K562 (cell line): ENCODE results near the gene EIF1. TPM values are rescaled to one million over a fixed set of nuclear protein-coding genes. Genes with fewer than 3 reads are reported as not detected.
A peak's percentile ranks its signal among the peaks of the same experiment; 100 is the strongest.

Source experiments
- ARID1B ChIP-seq: fragments of 450-650 bp; IDR thresholded peaks from 2 replicates; pipeline ENCODE4 v1.6.1; 2016; ENCODE audit warnings: antibody characterized with exemption, mild to moderate bottlenecking, inconsistent platforms
- BRCA1 ChIP-seq, 2 experiments: fragments of 450-650 bp in 1 of 2; sonication (generic) in 1 of 2; formaldehyde crosslinking in 1 of 2; IDR thresholded peaks; 2 replicates each; pipeline versions ENCODE4 v1.5.0 to v1.6.1; 2017 to 2020; ENCODE audit warnings: mild to moderate bottlenecking in 1 of 2, missing genetic modification reagents in 1 of 2
- CCNT2 ChIP-seq: IDR thresholded peaks from 2 replicates; pipeline ENCODE4 v1.6.1; 2011; ENCODE audit warnings: borderline replicate concordance, low read depth, mild to moderate bottlenecking, moderate library complexity, mixed read lengths, low read length; ENCODE audit not compliant: insufficient read length; ENCODE audit errors: extremely low read depth
- FIP1L1 ChIP-seq: fragments of 200-400 bp; formaldehyde crosslinking; IDR thresholded peaks from 2 replicates; pipeline ENCODE4 v1.6.1; 2018; ENCODE audit warnings: mild to moderate bottlenecking, low read depth, low read length; ENCODE audit not compliant: poor library complexity, severe bottlenecking
- FOXA1 ChIP-seq: fragments of 450-650 bp; IDR thresholded peaks from 2 replicates; pipeline ENCODE4 v1.6.1; 2016; ENCODE audit warnings: mild to moderate bottlenecking, borderline replicate concordance
- HNRNPK ChIP-seq: fragments of 200-400 bp; formaldehyde crosslinking; IDR thresholded peaks from one replicate; pipeline ENCODE4 v1.6.1; 2018; ENCODE audit warnings: mild to moderate bottlenecking, low read depth, low read length; ENCODE audit not compliant: poor library complexity, severe bottlenecking
- KAT2B ChIP-seq: IDR thresholded peaks from one replicate; pipeline ENCODE4 v1.6.1; 2012; ENCODE audit warnings: low read depth, mild to moderate bottlenecking, control low read depth, inconsistent platforms, low read length, moderate library complexity
- KLF10 ChIP-seq: fragments of 250-450 bp; sonication (Bioruptor Pico); IDR thresholded peaks from 2 replicates; pipeline ENCODE4 v1.6.1; 2021; ENCODE audit warnings: matching md5 sums
- MAZ ChIP-seq, 2 experiments: fragments of 450-650 bp in 1 of 2; sonication (generic) in 1 of 2; formaldehyde crosslinking; IDR thresholded peaks in 1 of 2; conservative IDR thresholded peaks in 1 of 2; 2 replicates each; pipeline versions ENCODE4 v1.4.0 to v1.5.0; 2020; ENCODE audit warnings: mild to moderate bottlenecking in 1 of 2, missing genetic modification reagents in 1 of 2
- MEF2D ChIP-seq: conservative IDR thresholded peaks from 2 replicates; pipeline ENCODE4 v1.6.1; 2016; ENCODE audit warnings: low read depth, missing genetic modification characterization, missing compliant biosample characterization
- NFE2L1 ChIP-seq: fragments of 450-650 bp; IDR thresholded peaks from 2 replicates; pipeline ENCODE4 v1.6.1; 2016; ENCODE audit warnings: missing genetic modification characterization, low read depth, mild to moderate bottlenecking, missing compliant biosample characterization, moderate library complexity, borderline replicate concordance
- NR2F6 ChIP-seq: fragments of 450-650 bp; formaldehyde crosslinking; IDR thresholded peaks from 2 replicates; pipeline ENCODE4 v1.4.0; 2020; ENCODE audit warnings: mild to moderate bottlenecking
- PATZ1 ChIP-seq: fragments of 250-450 bp; sonication (Bioruptor Pico); IDR thresholded peaks from 2 replicates; pipeline ENCODE4 v1.5.0; 2020; ENCODE audit warnings: mild to moderate bottlenecking, borderline replicate concordance
- PCBP1 ChIP-seq: fragments of 200-400 bp; formaldehyde crosslinking; IDR thresholded peaks from 2 replicates; pipeline ENCODE4 v1.6.1; 2018; ENCODE audit warnings: mild to moderate bottlenecking, low read depth, low read length; ENCODE audit not compliant: poor library complexity, severe bottlenecking
- RFX5 ChIP-seq: IDR thresholded peaks from 2 replicates; pipeline ENCODE4 v1.6.1; 2011; ENCODE audit warnings: low read depth, mild to moderate bottlenecking, improper control_type of control experiment, low read length
- THAP7 ChIP-seq: fragments of 250-450 bp; sonication (Bioruptor Pico); IDR thresholded peaks from 2 replicates; pipeline ENCODE4 v1.5.0; 2021
- ZMIZ1 ChIP-seq, 2 experiments: fragments of 150-350 bp in 1 of 2; IDR thresholded peaks; 2 replicates each; pipeline ENCODE4 v1.6.1; 2012 to 2016; ENCODE audit warnings: low read depth in 2 of 2, low read length in 2 of 2, mild to moderate bottlenecking in 1 of 2, moderate library complexity in 1 of 2
- ZNF133 ChIP-seq: fragments of 250-450 bp; sonication (Bioruptor Pico); IDR thresholded peaks from 2 replicates; pipeline ENCODE4 v1.4.0; 2020; ENCODE audit warnings: mild to moderate bottlenecking
- ZNF3 ChIP-seq: fragments of 250-450 bp; sonication (Bioruptor Pico); IDR thresholded peaks from 2 replicates; pipeline ENCODE4 v1.5.0; 2021; ENCODE audit warnings: mild to moderate bottlenecking, moderate library complexity
- ZNF311 ChIP-seq: fragments of 250-450 bp; sonication (Bioruptor Pico); IDR thresholded peaks from 2 replicates; pipeline ENCODE4 v1.4.0; 2020; ENCODE audit warnings: mild to moderate bottlenecking, moderate library complexity
- ZNF764 ChIP-seq: fragments of 250-450 bp; sonication (Bioruptor Pico); IDR thresholded peaks from 2 replicates; pipeline ENCODE4 v1.4.0; 2020; ENCODE audit warnings: low read depth, mild to moderate bottlenecking, moderate library complexity
- ZNF780A ChIP-seq: fragments of 250-450 bp; sonication (Bioruptor Pico); IDR thresholded peaks from 2 replicates; pipeline ENCODE4 v1.5.0; 2021; ENCODE audit warnings: mild to moderate bottlenecking
- ZSCAN29 ChIP-seq: fragments of 450-650 bp; IDR thresholded peaks from 2 replicates; pipeline ENCODE4 v1.6.1; 2017
- polyA plus RNA-seq, 8 experiments: library from polyadenylated mRNA; depleted of rRNA in 4 of 8; stranded (reverse) in 5 of 8; unstranded in 3 of 8; fragments of >200 nt; fragmentation: Nextera tagmentation in 2 of 8; fragmentation: Illumina TruSeq in 1 of 8; extraction: Ambion mirVana in 2 of 8; extraction: Trizol in 1 of 8; gene quantifications; 2 replicates each; pipeline versions ENCODE4 v1.2.1 to v1.2.3, GENCODE V29; 2011 to 2014; ENCODE audit warnings: inconsistent platforms in 1 of 8, missing spikeins in 1 of 8
- total RNA-seq, 7 experiments: library from RNA; depleted of rRNA in 6 of 7; stranded (reverse); fragments of >200 nt in 6 of 7; fragmentation: Illumina TruSeq in 2 of 7; extraction: Trizol in 2 of 7; gene quantifications; 2 replicates each; pipeline versions ENCODE4 v1.2.1 to v1.2.3, GENCODE V29; 2011 to 2021; ENCODE audit warnings: low replicate concordance in 1 of 7

Gene EIF1
- total and polyA plus RNA-seq, 9 of the 15 experiments (the other 6 are each of a cell fraction or from before 2014, with no cell fraction given) = 67.0 to 1,204 (median 320) TPM

- TF ChIP-seq BRCA1 (IDR thresholded peaks at IDR 0.05) (no peak), BRCA1 (CRISPR knock-in tag; IDR thresholded peaks at IDR 0.05) (no peak), THAP7 (CRISPR knock-in tag) (peak; percentile 95), RFX5 (peak; percentile 18), MEF2D (no peak; the same call in 1 of the 2 replicates), MAZ (CRISPR knock-in tag; conservative IDR thresholded peaks at IDR 0.05 in 1 of 2, IDR thresholded peaks at IDR 0.05 in 1 of 2) (peak in 1 of 2 experiments; percentile 90; a peak in 2 of 4 replicates), CCNT2 (no peak), ZNF311 (CRISPR knock-in tag) (no peak), KAT2B (no peak), PCBP1 (no peak), NFE2L1 (tag) (no peak), ZMIZ1 (IDR thresholded peaks at IDR 0.05; ENCODE audit: low read depth in 2 of 2, low read length in 2 of 2) (peak in 1 of 2 experiments; percentile 100; a peak in 2 of 4 replicates), ZSCAN29 (peak; percentile 61), ZNF764 (CRISPR knock-in tag) (0 out of 2 replicates have a peak, but pooled peaks have one; percentile 38), NR2F6 (CRISPR knock-in tag) (peak; percentile 99), ARID1B (no peak), ZNF133 (CRISPR knock-in tag) (no peak), ZNF780A (CRISPR knock-in tag) (peak; percentile 93), FIP1L1 (no peak), FOXA1 (no peak), KLF10 (CRISPR knock-in tag) (peak; percentile 99), ZNF3 (peak; percentile 96), HNRNPK (peak; percentile 68), PATZ1 (peak; percentile 97)
Measured at GRCh38 chr17:41678411-41678906, 10.2 kb upstream of the EIF1 start (continued).
